ENCODE data around the gene AMBRA1.

- TF ChIP-seq SIN3A (IDR thresholded peaks at IDR 0.05; ENCODE audit: borderline replicate concordance, low read depth, low read length) (no peak), CTCF (IDR thresholded peaks at IDR 0.05) (no peak), YY1 (IDR thresholded peaks at IDR 0.05; ENCODE audit: low read depth) (no peak), FOXJ3 (CRISPR knock-in tag; IDR thresholded peaks at IDR 0.05) (no peak), CHD2 (IDR thresholded peaks at IDR 0.05; ENCODE audit: low read length, partially characterized antibody) (no peak), ELF1 (IDR thresholded peaks at IDR 0.05) (no peak), EZH2phosphoT487 (IDR thresholded peaks at IDR 0.05; ENCODE audit: borderline replicate concordance, low read depth) (no peak), REST (IDR thresholded peaks at IDR 0.05; ENCODE audit: low read depth, low read length) (no peak), PBX3 (IDR thresholded peaks at IDR 0.05) (no peak), MEF2A (IDR thresholded peaks at IDR 0.05; ENCODE audit: borderline replicate concordance, low read depth) (no peak), RCOR1 (IDR thresholded peaks at IDR 0.05; ENCODE audit: low read length) (no peak)
These were observed 21.9 kb upstream of the AMBRA1 start for GRCh38 chr11:46615756-46616155.
